GM12873 (cell line): ENCODE measurements around the gene ERC2.

Experiments used
- CTCF ChIP-seq: IDR thresholded peaks from 2 replicates; pipeline ENCODE4 v1.5.1; 2012; ENCODE audit warnings: low read depth, mild to moderate bottlenecking, moderate library complexity, low read length, control low read depth; ENCODE audit not compliant: insufficient read depth; ENCODE audit errors: missing control alignments

ERC2 gene

GRCh38 chr3:55604846-55605245 lies 863.4 kb downstream of the ERC2 start:
- no peak for TF ChIP-seq CTCF

DNA sequence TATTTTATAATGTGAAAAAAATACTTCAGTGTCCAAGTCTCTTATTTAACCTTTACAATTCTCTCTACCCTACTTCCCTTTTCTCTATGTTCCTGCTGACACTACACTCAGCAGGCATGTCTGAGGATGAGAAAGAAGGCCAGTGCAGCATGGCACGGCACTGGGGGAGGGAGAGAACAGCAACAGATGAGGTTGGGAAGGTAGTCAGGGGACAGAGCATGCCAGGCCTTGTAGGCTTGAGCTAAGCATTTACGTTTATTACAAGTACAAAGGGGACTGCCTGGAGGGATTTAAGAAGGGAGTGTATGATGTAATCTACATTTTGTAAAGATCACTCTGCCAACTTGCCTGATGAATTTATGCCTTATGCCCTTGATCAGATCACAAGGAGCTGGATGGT lies 863.9 kb downstream of the ERC2 start:
- no peak for TF ChIP-seq CTCF

- no peak for TF ChIP-seq CTCF
Observed at GRCh38 chr3:55601366-55602080, 866.7 kb downstream of the ERC2 start.

GRCh38 chr3:55598224-55598623 lies 870.0 kb downstream of the ERC2 start:
- no peak for TF ChIP-seq CTCF

DNA sequence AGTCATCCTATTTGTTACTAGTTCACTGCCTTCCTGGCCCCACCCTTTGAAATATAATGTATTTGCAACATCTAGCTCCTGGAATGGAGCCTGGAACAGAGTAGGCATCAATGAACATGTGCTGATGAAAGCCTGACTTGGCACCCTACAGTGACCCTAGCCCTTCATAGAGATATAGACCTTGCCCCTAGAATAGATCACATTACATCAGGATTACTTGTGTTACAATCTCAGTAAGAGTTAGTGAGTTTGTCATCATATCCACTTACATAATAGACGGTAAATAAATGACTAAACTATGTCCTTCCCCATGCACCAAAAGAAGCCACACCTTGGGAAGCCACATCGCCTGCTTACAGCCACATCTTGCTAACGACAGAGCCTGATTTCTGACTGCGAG lies 870.6 kb downstream of the ERC2 start:
- no peak for TF ChIP-seq CTCF

- TF ChIP-seq CTCF: no peak
Observed at GRCh38 chr3:55596212-55596611, 872.1 kb downstream of the ERC2 start.

- TF ChIP-seq CTCF: no peak
Observed at GRCh38 chr3:55595420-55595819, 872.8 kb downstream of the ERC2 start.

- TF ChIP-seq CTCF: no peak
Observed at GRCh38 chr3:55592572-55592971, 875.7 kb downstream of the ERC2 start.
